Subcutaneous adipose tissue (tissue), 4 donors: Measurements from ENCODE around the gene ATP1B3. TPM values are rescaled to one million over a fixed set of nuclear protein-coding genes. Genes with fewer than 3 reads are reported as not detected.

ENCODE experiments used
- total RNA-seq, 4 donors: library from RNA; depleted of rRNA; stranded (reverse); fragments of >200 nt; gene quantifications; one replicate each; pipeline ENCODE4 v1.1.0, GENCODE V29; 2016
- TF ChIP-seq, protein P1 (sequence below): fragments of 450-650 bp; IDR thresholded peaks from one replicate; pipeline ENCODE4 v1.5.1; 2016; ENCODE audit warnings: low read depth, mild to moderate bottlenecking, control low read depth, antibody characterized with exemption, moderate library complexity

The ATP1B3 gene
- total RNA-seq, 4 donors from 2014 or later: 55.7 to 294 (median 84.0) TPM

DNA sequence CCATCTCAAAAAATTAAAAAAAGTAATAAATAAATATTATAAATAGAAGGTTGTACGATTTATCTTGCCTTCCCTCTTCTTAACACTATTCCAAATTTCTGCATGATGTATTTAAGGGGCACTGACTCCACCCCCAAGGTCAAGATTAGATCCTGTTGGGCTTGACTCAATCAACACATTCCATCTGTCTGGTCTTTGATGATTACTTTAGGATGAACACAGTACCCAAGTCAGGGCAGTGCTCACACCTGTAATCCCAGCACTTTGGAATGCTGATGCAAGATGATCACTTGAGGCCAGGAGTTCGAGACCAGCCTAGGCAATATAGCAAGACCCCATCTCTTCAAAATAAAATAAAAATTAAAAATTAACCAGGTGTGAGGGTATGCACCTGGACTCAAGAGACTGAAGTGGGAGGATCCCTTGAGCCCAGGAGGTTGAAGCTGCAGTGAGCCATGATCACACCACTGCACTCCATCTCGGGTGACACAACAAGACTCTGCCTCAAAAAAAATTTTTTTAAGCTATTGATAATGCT is 14.1 kb upstream of the ATP1B3 start:
- TF ChIP-seq, protein P1, sequence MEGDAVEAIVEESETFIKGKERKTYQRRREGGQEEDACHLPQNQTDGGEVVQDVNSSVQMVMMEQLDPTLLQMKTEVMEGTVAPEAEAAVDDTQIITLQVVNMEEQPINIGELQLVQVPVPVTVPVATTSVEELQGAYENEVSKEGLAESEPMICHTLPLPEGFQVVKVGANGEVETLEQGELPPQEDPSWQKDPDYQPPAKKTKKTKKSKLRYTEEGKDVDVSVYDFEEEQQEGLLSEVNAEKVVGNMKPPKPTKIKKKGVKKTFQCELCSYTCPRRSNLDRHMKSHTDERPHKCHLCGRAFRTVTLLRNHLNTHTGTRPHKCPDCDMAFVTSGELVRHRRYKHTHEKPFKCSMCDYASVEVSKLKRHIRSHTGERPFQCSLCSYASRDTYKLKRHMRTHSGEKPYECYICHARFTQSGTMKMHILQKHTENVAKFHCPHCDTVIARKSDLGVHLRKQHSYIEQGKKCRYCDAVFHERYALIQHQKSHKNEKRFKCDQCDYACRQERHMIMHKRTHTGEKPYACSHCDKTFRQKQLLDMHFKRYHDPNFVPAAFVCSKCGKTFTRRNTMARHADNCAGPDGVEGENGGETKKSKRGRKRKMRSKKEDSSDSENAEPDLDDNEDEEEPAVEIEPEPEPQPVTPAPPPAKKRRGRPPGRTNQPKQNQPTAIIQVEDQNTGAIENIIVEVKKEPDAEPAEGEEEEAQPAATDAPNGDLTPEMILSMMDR: no peak

DNA sequence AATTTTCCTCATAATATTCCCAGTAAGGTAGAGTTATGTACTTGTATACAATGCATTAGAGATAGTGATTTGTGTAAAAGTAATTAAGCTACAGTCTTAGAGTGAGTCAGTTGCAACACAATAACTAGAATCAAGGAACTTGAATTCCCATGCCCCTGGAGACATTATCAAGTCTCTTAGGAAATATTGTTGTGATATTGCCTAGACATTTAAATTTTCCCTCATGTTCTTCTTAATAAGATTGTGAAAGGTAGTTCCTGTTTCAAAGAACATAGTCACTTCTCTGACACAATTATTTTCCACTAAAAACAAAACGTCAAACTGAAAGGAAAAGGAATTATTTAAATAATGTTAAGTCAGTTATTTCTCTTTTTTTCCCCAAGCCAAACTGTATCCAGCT is 13.0 kb upstream of the ATP1B3 start:
- TF ChIP-seq, protein P1: no peak

DNA sequence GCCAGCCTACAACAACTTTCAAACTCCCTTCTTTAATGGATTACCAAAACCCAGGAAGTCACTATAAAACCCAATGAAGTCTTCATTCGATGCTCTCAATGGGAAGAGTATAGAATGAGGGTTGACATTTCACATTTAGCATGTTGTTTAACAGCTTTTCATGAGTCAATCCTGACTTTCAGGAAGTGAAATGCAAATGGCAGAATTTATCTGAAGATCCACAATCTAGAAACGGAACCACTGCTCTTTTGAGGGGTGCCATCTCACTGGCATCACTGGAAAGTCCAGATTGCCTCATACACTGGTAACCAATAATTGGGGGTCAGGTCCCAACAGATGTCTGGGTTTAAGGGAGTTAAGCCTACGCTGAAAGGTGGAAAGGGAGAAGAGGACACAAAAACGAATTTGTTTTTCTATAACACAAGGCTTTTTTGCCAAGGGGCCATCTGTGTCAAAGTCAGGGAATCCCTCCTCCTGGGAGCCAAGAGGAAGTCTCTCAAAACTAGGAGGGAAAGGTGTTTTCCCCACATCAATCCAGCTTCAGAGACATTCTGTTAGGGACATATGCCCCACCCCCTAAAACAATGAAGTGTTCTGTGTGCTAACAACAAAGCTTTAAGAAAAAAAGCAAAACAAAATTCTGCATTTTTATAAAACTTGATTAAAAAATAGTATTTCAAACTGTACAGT is 12.0 kb upstream of the ATP1B3 start:
- TF ChIP-seq, protein P1: no peak

DNA sequence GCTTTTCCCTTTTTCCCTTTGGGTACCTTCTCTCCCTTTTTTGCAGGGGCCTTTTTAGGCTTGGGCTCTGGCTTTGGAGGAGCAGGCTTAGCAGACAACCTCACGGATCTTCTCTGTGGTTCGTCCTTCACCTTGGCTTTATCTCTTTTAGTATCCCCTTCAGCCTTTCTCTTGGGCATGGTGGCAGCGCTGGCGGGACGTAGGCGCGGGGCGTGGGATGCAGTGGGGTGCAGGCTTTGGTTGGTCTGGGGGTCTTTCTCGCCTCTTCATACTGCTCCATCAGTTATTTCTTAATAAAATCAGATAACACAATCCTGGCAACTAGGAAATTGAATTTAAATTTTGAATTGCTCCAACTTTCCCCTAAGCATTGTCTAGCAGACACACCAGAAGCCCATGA is 11.3 kb upstream of the ATP1B3 start:
- TF ChIP-seq, protein P1: no peak

DNA sequence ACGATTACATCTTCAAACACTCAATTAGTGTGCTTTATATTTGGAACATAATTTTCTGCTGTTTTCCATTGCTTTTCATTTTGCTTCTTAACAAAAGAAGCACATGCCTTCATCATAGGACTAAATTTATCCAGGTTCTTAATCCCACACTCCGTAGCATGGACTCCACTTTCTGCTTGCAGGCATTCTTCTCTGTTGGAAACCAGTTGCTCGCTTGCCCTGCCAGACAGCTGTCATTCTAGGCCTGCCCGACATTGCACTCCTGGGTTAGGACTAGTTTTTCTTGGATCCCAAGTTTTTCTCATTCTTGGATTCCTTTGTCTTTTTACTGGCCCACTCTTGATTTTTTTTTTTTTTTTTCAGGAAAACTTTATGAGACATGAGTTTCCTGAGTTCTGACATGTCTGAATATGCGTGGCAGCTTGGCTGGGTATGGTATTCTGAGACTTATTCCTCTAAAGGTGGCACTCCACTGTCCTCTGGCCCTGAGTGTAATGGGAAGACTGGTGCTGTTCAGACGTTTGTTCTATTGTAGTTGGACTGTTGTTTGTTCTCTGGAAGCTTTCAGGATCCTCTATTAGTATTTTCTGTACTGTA is 6.3 kb upstream of the ATP1B3 start:
- TF ChIP-seq, protein P1: no peak

DNA sequence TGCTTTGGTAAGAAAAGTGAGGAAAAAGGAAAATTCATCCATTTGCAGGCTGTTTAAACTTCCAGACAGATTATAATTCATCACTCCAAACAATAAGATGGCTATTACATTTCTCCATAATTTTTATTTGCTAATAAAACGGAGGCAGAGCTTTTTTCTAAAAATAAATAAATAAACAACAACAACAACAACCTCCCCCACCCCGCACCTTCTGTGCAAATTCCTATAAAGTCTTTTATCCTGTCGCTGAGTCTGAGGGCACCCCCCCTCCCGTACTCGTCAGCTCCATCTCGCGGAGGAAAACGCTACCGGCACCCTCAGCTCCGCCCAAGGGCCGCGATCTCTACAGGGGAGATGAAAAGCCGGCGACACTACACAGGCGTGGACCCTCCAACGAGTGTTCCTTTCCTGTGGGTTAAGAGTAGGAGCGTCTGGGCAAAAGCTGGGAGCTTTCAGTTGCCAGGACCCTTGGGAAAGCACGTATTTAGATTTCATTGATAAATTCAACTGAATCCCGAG is 1.0 kb upstream of the ATP1B3 start:
- TF ChIP-seq, protein P1: no peak

DNA sequence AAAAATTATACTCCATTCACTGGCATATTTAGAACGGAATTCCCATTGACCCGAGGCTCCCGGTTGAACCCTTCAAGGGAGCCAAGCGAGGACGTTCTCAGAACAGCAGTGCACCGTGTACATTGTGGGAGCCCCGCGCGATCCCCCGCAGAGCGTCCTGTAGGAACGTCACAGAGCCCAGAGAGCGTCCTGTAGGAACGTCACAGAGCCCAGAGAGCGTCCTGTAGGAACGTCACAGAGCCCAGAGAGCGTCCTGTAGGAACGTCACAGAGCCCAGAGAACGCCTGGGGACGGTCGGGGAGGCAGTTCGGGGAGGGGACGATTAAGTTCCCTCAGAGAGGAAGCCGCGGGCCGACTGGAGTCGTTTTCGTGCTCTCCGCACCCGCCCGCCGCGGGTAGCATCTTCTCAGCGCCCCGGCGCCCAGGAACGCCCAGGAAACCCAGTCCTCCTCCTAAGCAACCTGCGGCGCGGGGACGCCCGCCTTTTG is 506 bp upstream of the ATP1B3 start:
- TF ChIP-seq, protein P1: no peak
